Stomach (tissue), 4 donors: Measurements from ENCODE around the gene MAST4.

Experiments
- CTCF ChIP-seq, 7 experiments: fragments of 450-650 bp in 4 of 7; fragments of 200-600 bp in 3 of 7; sonication (generic) in 3 of 7; IDR thresholded peaks; one replicate each; pipeline ENCODE4 v1.5.1; 2016 to 2019; ENCODE audit warnings: antibody characterized with exemption in 7 of 7, control low read depth in 2 of 7, mild to moderate bottlenecking in 1 of 7
- POLR2A ChIP-seq, 4 donors: fragments of 450-650 bp; IDR thresholded peaks; one replicate each; pipeline ENCODE4 v1.6.1; 2016; ENCODE audit warnings: antibody characterized with exemption in 4 of 4, control low read depth in 2 of 4, mild to moderate bottlenecking in 1 of 4, moderate library complexity in 1 of 4
- POLR2AphosphoS5 ChIP-seq, 3 donors: sonication (generic); formaldehyde crosslinking; IDR thresholded peaks; one replicate each; pipeline ENCODE4 v1.6.1; 2016; ENCODE audit warnings: antibody characterized with exemption in 3 of 3

- TF ChIP-seq POLR2A (IDR thresholded peaks at IDR 0.05) (no peak), CTCF (IDR thresholded peaks at IDR 0.05) (no peak), POLR2AphosphoS5 (IDR thresholded peaks at IDR 0.05) (no peak)
Observed at GRCh38 chr5:66881480-66882161, 285.4 kb downstream of the MAST4 start.
